ENCODE data around the gene TAOK1. TPM values are rescaled to one million over a fixed set of nuclear protein-coding genes. Genes with fewer than 3 reads are reported as not detected.

Gene TAOK1
- 229 TPM for total RNA-seq

GRCh38 chr17:29389982-29390850, at the start of gene TAOK1:
TAOK1 (plus strand) TSS chr17:29390363; CDS start chr17:29451549, 61,186 bp downstream.

GRCh38 chr17:29566473-29567303, 176.5 kb downstream of the TAOK1 start, which contains the start of gene ABHD15:
ABHD15 (minus strand) TSS chr17:29567037; CDS start chr17:29566966, 71 bp downstream.

GRCh38 chr17:29568331-29569244, 178.4 kb downstream of the TAOK1 start, which contains the start of gene TP53I13:
TP53I13 (plus strand) TSS chr17:29568701; CDS start chr17:29568759, 58 bp downstream.

GRCh38 chr17:29589524-29590410, 199.6 kb downstream of the TAOK1 start, which contains the start of gene GIT1:
GIT1 (minus strand) TSS chr17:29589648; CDS start chr17:29589378, 270 bp downstream.

GRCh38 chr17:29592850-29593551, 202.8 kb downstream of the TAOK1 start, which contains the start of gene ANKRD13B:
ANKRD13B (plus strand) TSS chr17:29593132; CDS start chr17:29593622, 490 bp downstream.

Small RNAs within 50 kb of the gene (small RNA-seq; reads per million reads assigned to genes)
- gene RNU4-34P (ENCODE audit: low replicate concordance) (not detected), gene RNU6-1034P (ENCODE audit: low replicate concordance) (not detected), gene RNU6-711P (ENCODE audit: low replicate concordance) (not detected)

Other genes with a start within 250 kb of the TAOK1 start
- gene MYO18A, start 210.0 kb upstream of the TAOK1 start, total RNA-seq, result 113 TPM
- not detected for gene CRYBA1, start 143.5 kb upstream of the TAOK1 start, total RNA-seq
- gene NUFIP2, start 96.2 kb upstream of the TAOK1 start, total RNA-seq, result 53.2 TPM
- gene ABHD15, start 176.7 kb downstream of the TAOK1 start, total RNA-seq, result 0.63 TPM
- gene TP53I13, start 178.3 kb downstream of the TAOK1 start, total RNA-seq, result 7.8 TPM
- 48.5 TPM for gene GIT1, start 199.3 kb downstream of the TAOK1 start, total RNA-seq
- gene ANKRD13B, start 202.8 kb downstream of the TAOK1 start, total RNA-seq, result 65.1 TPM
- 2.5 TPM for gene CORO6, start 232.5 kb downstream of the TAOK1 start, total RNA-seq